ENCODE results near the gene UBL4A. TPM values are rescaled to one million over a fixed set of nuclear protein-coding genes. Genes with fewer than 3 reads are reported as not detected.
A peak's percentile ranks its signal among the peaks of the same experiment; 100 is the strongest.

Gene UBL4A
- total and polyA plus RNA-seq, 12 donors = 33.1 to 69.4 (median 49.5) TPM

DNA sequence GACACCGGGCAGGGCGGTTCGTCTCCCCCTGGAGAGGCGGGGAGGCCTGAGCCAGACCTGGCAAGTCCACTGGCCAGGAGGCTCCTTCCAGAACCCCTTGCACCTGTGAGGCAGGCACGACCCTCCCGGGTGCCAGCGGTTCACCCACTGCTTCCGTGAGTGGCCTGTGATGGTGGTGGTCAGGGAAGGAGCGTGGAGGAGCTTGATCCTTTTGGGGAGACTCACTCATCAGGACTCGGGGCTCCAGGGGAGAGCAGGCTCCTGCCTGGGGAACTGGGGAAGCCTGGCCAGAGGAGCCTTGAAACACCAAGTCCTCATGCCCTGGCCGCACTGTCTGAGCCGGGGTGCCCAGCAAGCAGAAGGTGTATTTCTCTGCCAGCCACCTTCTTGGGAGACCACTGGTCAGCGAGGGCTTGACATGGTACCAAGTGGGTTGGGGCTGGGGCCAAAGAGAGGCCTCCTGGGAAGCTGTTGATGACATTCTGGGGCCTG is 41.6 kb downstream of the UBL4A start:
- ATAC-seq = peak in 1 of 8 donors; percentile 21
- Histone ChIP-seq H3K4me1 (peaks cover 0 to 21% (median 11%) of the 10 kb centered on the region in 9 donors), H3K36me3 (peaks cover 0 to 61% (median 12%) of the 10 kb centered on the region in 9 donors), H3K27ac (peak overlapping the region in 8 of 10 donors; percentile 75 to 86 (median 81)), H3K4me3 (peak overlapping the region; percentile 44 to 72 (median 65)), H3K9me3 (no peaks in the 10 kb centered on the region), H3K27me3 (no peaks in the 10 kb centered on the region)
- TF ChIP-seq, protein P1, sequence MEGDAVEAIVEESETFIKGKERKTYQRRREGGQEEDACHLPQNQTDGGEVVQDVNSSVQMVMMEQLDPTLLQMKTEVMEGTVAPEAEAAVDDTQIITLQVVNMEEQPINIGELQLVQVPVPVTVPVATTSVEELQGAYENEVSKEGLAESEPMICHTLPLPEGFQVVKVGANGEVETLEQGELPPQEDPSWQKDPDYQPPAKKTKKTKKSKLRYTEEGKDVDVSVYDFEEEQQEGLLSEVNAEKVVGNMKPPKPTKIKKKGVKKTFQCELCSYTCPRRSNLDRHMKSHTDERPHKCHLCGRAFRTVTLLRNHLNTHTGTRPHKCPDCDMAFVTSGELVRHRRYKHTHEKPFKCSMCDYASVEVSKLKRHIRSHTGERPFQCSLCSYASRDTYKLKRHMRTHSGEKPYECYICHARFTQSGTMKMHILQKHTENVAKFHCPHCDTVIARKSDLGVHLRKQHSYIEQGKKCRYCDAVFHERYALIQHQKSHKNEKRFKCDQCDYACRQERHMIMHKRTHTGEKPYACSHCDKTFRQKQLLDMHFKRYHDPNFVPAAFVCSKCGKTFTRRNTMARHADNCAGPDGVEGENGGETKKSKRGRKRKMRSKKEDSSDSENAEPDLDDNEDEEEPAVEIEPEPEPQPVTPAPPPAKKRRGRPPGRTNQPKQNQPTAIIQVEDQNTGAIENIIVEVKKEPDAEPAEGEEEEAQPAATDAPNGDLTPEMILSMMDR (IDR thresholded peaks at IDR 0.05) = no peak
- intact Hi-C loops (cut with DNase I) = no loop called here
- DNase-seq = no peak
- 46 to 54% methylated on average over 12 to 13 of the region's 13 CpGs for WGBS, 2 donors

DNA sequence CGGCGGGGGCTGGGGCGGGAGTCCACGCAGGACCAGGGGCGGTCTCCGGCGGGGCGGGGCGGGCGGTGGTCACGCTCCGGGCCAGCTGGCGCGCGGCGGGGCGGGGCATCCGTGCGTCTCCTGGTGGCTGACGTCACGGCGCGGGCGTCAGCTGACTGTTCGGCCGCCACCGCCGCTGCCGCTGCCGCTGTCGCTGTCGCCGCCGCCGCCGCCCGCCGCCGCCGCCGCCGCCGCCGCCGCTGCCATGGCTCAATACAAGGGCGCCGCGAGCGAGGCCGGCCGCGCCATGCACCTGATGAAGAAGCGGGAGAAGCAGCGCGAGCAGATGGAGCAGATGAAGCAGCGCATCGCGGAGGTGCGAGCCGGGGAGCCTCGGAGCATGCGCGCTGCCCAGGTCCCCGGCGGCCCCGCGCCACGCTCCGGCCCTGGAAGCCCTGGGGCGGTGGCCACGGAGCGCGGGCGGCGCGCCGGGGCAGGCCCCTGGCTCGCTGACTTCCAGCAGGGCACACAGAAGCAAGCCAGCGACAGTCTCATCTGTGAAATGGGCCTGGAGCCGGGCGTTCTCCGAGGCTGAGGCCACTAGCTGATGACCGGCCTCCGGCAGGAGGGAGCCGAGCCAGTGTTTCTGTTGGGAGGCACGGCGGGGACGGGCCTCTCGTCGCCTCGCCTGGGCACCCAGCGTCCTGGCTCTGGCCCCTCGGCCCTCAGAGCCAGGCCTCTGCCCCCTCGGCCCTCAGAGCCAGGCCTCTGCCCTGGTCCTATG is 42.2 kb downstream of the UBL4A start, which contains the start of gene FAM50A:
TSS of gene FAM50A (plus strand) at position 150 of the 763 bp plus-strand sequence. CDS start at position 245, 95 bp downstream.
- no peaks in the 10 kb centered on the region for H3K27me3 ChIP-seq
- peaks cover 0 to 61% (median 12%) of the 10 kb centered on the region in 9 donors for H3K36me3 ChIP-seq
- peak within 1 kb of the TSS; percentile 44 to 72 (median 65) for H3K4me3 ChIP-seq
- peak within 1 kb of the TSS; percentile 61 to 86 (median 80) for H3K27ac ChIP-seq
- H3K4me1 ChIP-seq = peaks cover 0 to 23% (median 11%) of the 10 kb centered on the region in 9 donors
- 0% methylated on average over 23 to 83 of the region's 94 CpGs for WGBS, 2 donors
- intact Hi-C loops (cut with DNase I) = no loop called here
- DNase-seq = peak; percentile 79 to 85
- peak; percentile 72 to 93 (median 90) for ATAC-seq
- no peaks in the 10 kb centered on the region for H3K9me3 ChIP-seq
- TF ChIP-seq, protein P1 (IDR thresholded peaks at IDR 0.05) = peak in 1 of 9 donors; percentile 9

DNA sequence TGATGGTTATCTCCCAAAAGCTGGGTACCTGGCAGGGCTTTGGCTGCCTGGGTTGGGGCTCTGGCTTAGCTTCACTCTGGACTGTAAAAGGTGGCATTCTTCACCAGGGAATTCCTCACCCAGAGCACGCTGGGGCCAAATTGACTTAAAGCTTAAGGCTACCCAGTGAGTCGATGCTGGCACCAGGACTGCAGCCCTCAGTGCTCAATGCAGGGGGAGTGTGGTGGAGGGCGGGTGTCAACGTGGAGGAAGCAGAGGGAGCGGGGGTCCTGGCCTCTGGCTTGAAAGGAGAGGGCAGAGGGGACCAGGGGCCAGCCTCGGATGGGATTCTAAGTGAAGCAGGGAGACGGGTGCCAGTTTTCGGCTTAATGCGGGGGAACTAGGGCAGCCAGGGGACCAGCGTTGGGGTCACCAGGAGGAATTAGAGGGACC is 42.9 kb downstream of the UBL4A start:
- Histone ChIP-seq H3K9me3 (no peaks in the 10 kb centered on the region), H3K27me3 (no peaks in the 10 kb centered on the region), H3K27ac (peak overlapping the region; percentile 29 to 86 (median 80)), H3K4me1 (peaks cover 0 to 30% (median 18%) of the 10 kb centered on the region in 9 donors), H3K4me3 (peak overlapping the region; percentile 6 to 72 (median 65)), H3K36me3 (peaks cover 0 to 54% (median 6%) of the 10 kb centered on the region in 9 donors)
- ATAC-seq (peak in 7 of 8 donors; percentile 6 to 30 (median 21)), DNase-seq (no peak)
- 16% methylated on average over 10 of the region's 10 CpGs for WGBS, 2 donors
- TF ChIP-seq, protein P1 (IDR thresholded peaks at IDR 0.05) = no peak
- intact Hi-C loops (cut with DNase I) = no loop called here

DNA sequence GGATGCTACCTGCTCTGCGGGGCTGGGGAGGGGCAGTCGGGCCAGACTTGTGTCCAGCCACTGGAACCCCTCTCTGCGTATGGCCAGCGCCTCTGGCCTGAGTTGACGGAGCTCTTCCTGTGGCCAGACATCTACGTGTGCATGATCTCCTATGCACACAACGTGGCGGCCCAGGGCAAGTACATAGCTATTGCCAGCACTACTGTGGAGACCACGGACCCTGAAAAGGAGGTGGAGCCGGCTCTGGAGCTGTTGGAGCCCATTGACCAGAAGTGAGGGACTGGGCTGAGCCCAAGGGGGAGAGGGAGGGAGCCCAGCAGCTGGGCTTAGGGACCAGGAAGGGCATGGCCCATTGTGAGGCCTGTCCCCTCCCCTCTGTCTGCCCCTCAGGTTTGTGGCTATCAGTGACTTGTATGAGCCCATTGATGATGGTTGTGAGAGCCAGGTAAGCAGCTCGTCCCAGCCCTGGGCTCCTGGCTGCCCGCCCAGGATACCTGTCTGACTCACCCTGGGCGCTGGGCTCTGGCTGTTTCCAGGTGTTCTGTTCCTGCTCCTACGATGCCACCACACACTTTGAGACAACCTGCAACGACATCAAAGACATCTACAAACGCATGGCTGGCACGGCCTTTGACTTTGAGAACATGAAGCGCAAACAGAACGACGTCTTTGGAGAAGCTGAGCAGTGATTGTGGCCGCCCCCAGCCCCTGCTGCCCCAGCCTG is 44.3 kb downstream of the UBL4A start:
- H3K27ac ChIP-seq = no peak overlapping the region
- intact Hi-C loops (cut with DNase I) = no loop called here
- 82 to 88% methylated on average over 18 to 21 of the region's 21 CpGs for WGBS, 2 donors

More for the DNA sequence above, 44.3 kb downstream of the UBL4A start:
- Histone ChIP-seq H3K36me3 (peaks cover 0 to 42% (median 5%) of the 10 kb centered on the region in 9 donors), H3K4me3 (no peak overlapping the region), H3K4me1 (peaks cover 0 to 39% (median 24%) of the 10 kb centered on the region in 9 donors), H3K9me3 (no peaks in the 10 kb centered on the region), H3K27me3 (no peaks in the 10 kb centered on the region)
- TF ChIP-seq, protein P1 (IDR thresholded peaks at IDR 0.05) = no peak
- DNase-seq (no peak), ATAC-seq (no peak)
